IMR-90 (cell line): ENCODE data around the gene INO80D. TPM values are rescaled to one million over a fixed set of nuclear protein-coding genes. Genes with fewer than 3 reads are reported as not detected.

ENCODE experiments used
- ATAC-seq: fragments of 200-7000 bp; cut with Tn5 transposase; 2 replicates; pipeline ENCODE4 v1.9.1; 2020; ENCODE audit warnings: low read depth, mild to moderate bottlenecking, moderate library complexity
- BruUV-seq: library from RNA; stranded (reverse); fragments of 400-500 nt; replicated peaks from 2 replicates; lab custom pipeline; 2021; lab: Mats Ljungman, UMichigan
- CTCF ChIA-PET: fragments of 300-600 bp; formaldehyde crosslinking; extraction: SDS; loops from one replicate; lab custom pipeline; 2021; ENCODE audit warnings: antibody characterized with exemption; lab: Yijun Ruan, JAX
- POLR2A ChIA-PET: fragments of 300-600 bp; sonication (Branson Sonifier 250); formaldehyde crosslinking; loops from one replicate; lab custom pipeline; 2022; ENCODE audit warnings: antibody characterized with exemption; ENCODE audit not compliant: unreplicated experiment; lab: Charles Lee
- DNase-seq: peaks from one replicate; pipeline ENCODE4 v3.0.0; 2013
- H2AFZ ChIP-seq: replicated peaks from 2 replicates; pipeline ENCODE3; 2013; ENCODE audit warnings: low read length, mild to moderate bottlenecking; ENCODE audit not compliant: poor library complexity
- H2AK5ac ChIP-seq: 2 replicates; pipeline ENCODE4 v1.6.1; 2013; ENCODE audit warnings: low read depth, low read length, inconsistent platforms
- H2AK9ac ChIP-seq: replicated peaks from 2 replicates; pipeline ENCODE3; 2013; ENCODE audit warnings: mild to moderate bottlenecking, low read depth, low read length, moderate library complexity; ENCODE audit not compliant: poor library complexity
- H2BK120ac ChIP-seq: 2 replicates; pipeline ENCODE4 v1.6.1; 2013; ENCODE audit warnings: low read depth, low read length, inconsistent platforms
- H2BK15ac ChIP-seq: 3 replicates; pipeline ENCODE4 v1.6.1; 2013; ENCODE audit warnings: low read depth, low read length, inconsistent platforms
- H2BK20ac ChIP-seq: 2 replicates; pipeline ENCODE4 v1.6.1; 2013; ENCODE audit warnings: low read depth, mild to moderate bottlenecking, inconsistent platforms, low read length, moderate library complexity
- H2BK5ac ChIP-seq: 2 replicates; pipeline ENCODE4 v1.6.1; 2013; ENCODE audit warnings: mild to moderate bottlenecking, low read depth, low read length, inconsistent platforms; ENCODE audit not compliant: poor library complexity, severe bottlenecking
- H3K14ac ChIP-seq: replicated peaks from 2 replicates; pipeline ENCODE4 v1.6.1; 2013; ENCODE audit warnings: low read depth, low read length, inconsistent platforms
- H3K18ac ChIP-seq: 2 replicates; pipeline ENCODE4 v1.6.1; 2013; ENCODE audit warnings: low read depth, low read length, control low read depth
- H3K23ac ChIP-seq: 2 replicates; pipeline ENCODE4 v1.6.1; 2013; ENCODE audit warnings: low read depth, low read length, inconsistent platforms
- H3K27ac ChIP-seq: 2 replicates; pipeline ENCODE4 v1.5.1; 2013; ENCODE audit warnings: mild to moderate bottlenecking, control low read depth, low read length; ENCODE audit not compliant: insufficient read depth
- H3K27me3 ChIP-seq: 2 replicates; pipeline ENCODE4 v1.6.1; 2013; ENCODE audit warnings: low read length; ENCODE audit not compliant: control insufficient read depth, insufficient read depth
- H3K36me3 ChIP-seq: 2 replicates; pipeline ENCODE4 v1.6.1; 2013; ENCODE audit warnings: low read length, mixed read lengths; ENCODE audit not compliant: control insufficient read depth, insufficient read depth
- H3K4ac ChIP-seq: 2 replicates; pipeline ENCODE4 v1.6.1; 2013; ENCODE audit warnings: low read depth, low read length, inconsistent platforms
- H3K4me1 ChIP-seq: 2 replicates; pipeline ENCODE4 v1.6.1; 2013; ENCODE audit warnings: low read length, mixed read lengths; ENCODE audit not compliant: control insufficient read depth, insufficient read depth
- H3K4me2 ChIP-seq: 2 replicates; pipeline ENCODE4 v1.6.1; 2013; ENCODE audit warnings: low read depth, mild to moderate bottlenecking, control low read depth, low read length, moderate library complexity
- H3K4me3 ChIP-seq: 2 replicates; pipeline ENCODE4 v1.5.1; 2013; ENCODE audit warnings: low read depth, mild to moderate bottlenecking, control low read depth, low read length, moderate library complexity; ENCODE audit not compliant: insufficient read depth
- H3K56ac ChIP-seq: 2 replicates; pipeline ENCODE4 v1.6.1; 2013; ENCODE audit warnings: low read length, inconsistent platforms; ENCODE audit not compliant: insufficient read depth; ENCODE audit errors: extremely low read depth
- H3K79me1 ChIP-seq, 2 experiments: 2 replicates each; pipeline ENCODE4 v1.6.1; 2013; ENCODE audit warnings: low read length in 2 of 2, inconsistent platforms in 1 of 2, low read depth in 1 of 2
- H3K9ac ChIP-seq: 2 replicates; pipeline ENCODE4 v1.6.1; 2013; ENCODE audit warnings: low read depth, low read length, control low read depth
- H3K9me1 ChIP-seq: 2 replicates; pipeline ENCODE4 v1.6.1; 2013; ENCODE audit warnings: low read length, inconsistent platforms; ENCODE audit not compliant: insufficient read depth
- H3K9me3 ChIP-seq: 2 replicates; pipeline ENCODE4 v1.6.1; 2013; ENCODE audit warnings: low read length; ENCODE audit not compliant: control insufficient read depth, insufficient read depth
- H4K20me1 ChIP-seq: 2 replicates; pipeline ENCODE4 v1.6.1; 2013; ENCODE audit warnings: low read length, inconsistent platforms; ENCODE audit not compliant: insufficient read depth
- H4K5ac ChIP-seq: 2 replicates; pipeline ENCODE4 v1.6.1; 2013; ENCODE audit warnings: mild to moderate bottlenecking, low read depth, low read length, control low read depth
- H4K8ac ChIP-seq, 2 experiments: 2 replicates each; pipeline ENCODE4 v1.6.1; 2013; ENCODE audit warnings: low read depth in 2 of 2, low read length in 2 of 2, control low read depth in 1 of 2, inconsistent platforms in 1 of 2
- H4K91ac ChIP-seq: 2 replicates; pipeline ENCODE4 v1.6.1; 2013; ENCODE audit warnings: low read depth, low read length, inconsistent platforms; ENCODE audit not compliant: insufficient read depth
- BHLHE40 ChIP-seq: fragments of 150-350 bp; IDR thresholded peaks from 2 replicates; pipeline ENCODE4 v1.6.1; 2016; ENCODE audit warnings: mild to moderate bottlenecking, low read depth, low read length
- CEBPB ChIP-seq: IDR thresholded peaks from 2 replicates; pipeline ENCODE4 v1.6.1; 2012; ENCODE audit warnings: low read depth, low read length, improper control_type of control experiment
- MAZ ChIP-seq: IDR thresholded peaks from 2 replicates; pipeline ENCODE4 v1.6.1; 2012; ENCODE audit warnings: low read depth, mild to moderate bottlenecking, low read length, improper control_type of control experiment, moderate library complexity, borderline replicate concordance
- NFE2L2 ChIP-seq: fragments of 150-350 bp; IDR thresholded peaks from 2 replicates; pipeline ENCODE4 v1.6.1; 2016; ENCODE audit warnings: low read depth, mild to moderate bottlenecking, low read length
- RAD21 ChIP-seq: IDR thresholded peaks from 2 replicates; pipeline ENCODE4 v1.6.1; 2012; ENCODE audit warnings: low read length, improper control_type of control experiment
- RFX5 ChIP-seq: IDR thresholded peaks from 2 replicates; pipeline ENCODE4 v1.8.0; 2012; ENCODE audit warnings: low read depth, mild to moderate bottlenecking, low read length, moderate library complexity
- WGBS, 2 experiments: methylation state at CpG; one replicate each; pipeline versions ENCODE4 v1.1.5 to v1.1.7; 2013; ENCODE audit warnings: missing lambda C conversion rate in 2 of 2; ENCODE audit not compliant: insufficient read length in 1 of 2; ENCODE audit errors: extremely low coverage in 2 of 2; 5-methylcytosine and 5-hydroxymethylcytosine counted together
- dilution Hi-C: fragments of 300-500 bp; cut with HindIII; formaldehyde crosslinking; loops from one replicate; pipeline ENCODE4 v1.14.3; 2018; ENCODE audit warnings: low sequenced_read_pairs; ENCODE audit not compliant: unreplicated experiment
- in situ Hi-C: fragments of 300-500 bp; cut with MboI; formaldehyde crosslinking; loops from 3 replicates; pipeline ENCODE4 v1.14.3; 2019; ENCODE audit warnings: low sequenced_read_pairs, inconsistent platforms, mixed read lengths
- intact Hi-C: fragments of 100-400 bp; cut with micrococcal nuclease; formaldehyde crosslinking; loops from 2 replicates; pipeline ENCODE4 v1.10.0; 2022
- polyA plus RNA-seq, 3 experiments: library from polyadenylated mRNA; depleted of rRNA; stranded (reverse); fragments of >200 nt; gene quantifications; 2 replicates each; pipeline ENCODE4 v1.2.3, GENCODE V29; 2012; ENCODE audit warnings: low replicate concordance in 1 of 3
- total RNA-seq: library from RNA; depleted of rRNA; stranded (reverse); fragments of >200 nt; gene quantifications from 2 replicates; pipeline ENCODE4 v1.2.3, GENCODE V29; 2012
- TF ChIP-seq, protein P1 (sequence below): fragments of 150-350 bp; IDR thresholded peaks from 2 replicates; pipeline ENCODE4 v1.6.1; 2017; ENCODE audit warnings: mild to moderate bottlenecking, antibody characterized with exemption, low read length, low read depth

The INO80D gene
- total and polyA plus RNA-seq, 2 of the 4 experiments (the other 2 are of a cell fraction): 0.79 to 4.5 TPM

DNA sequence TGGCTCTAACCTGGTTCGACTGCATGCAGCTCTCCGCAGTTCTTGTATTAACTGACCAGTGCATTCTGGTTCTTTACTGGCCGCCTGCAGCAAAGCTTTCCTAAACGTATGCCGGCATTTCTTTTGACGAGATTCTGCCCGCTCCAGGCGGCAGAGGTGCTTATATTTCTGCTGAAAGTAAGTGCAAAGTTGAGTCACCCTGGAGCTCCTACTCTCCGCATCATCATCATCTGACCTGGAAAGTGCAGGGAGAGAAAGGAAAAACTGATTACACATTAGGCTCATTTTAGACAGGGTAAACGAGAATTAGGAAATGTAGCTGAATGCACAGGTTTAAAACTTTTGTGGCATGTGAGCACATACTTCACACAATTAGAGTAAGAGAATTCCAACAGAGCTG, 57.9 kb downstream of the INO80D start:
- Histone ChIP-seq H3K4me3 (no peak overlapping the region), H3K4me2 (no peak overlapping the region), H3K56ac (no peak overlapping the region), H3K27me3 (no peaks in the 10 kb centered on the region), H3K14ac (no peak overlapping the region), H3K9ac (no peak overlapping the region), H4K8ac (no peak overlapping the region), H2BK5ac (no peak overlapping the region), H2AK9ac (no peak overlapping the region), H2AK5ac (no peak overlapping the region), H4K5ac (no peak overlapping the region), H2BK15ac (no peak overlapping the region), H3K79me1 (peaks cover 14 to 27% of the 10 kb centered on the region in 2 experiments), H4K91ac (no peak overlapping the region), H3K4me1 (peaks cover 1% of the 10 kb centered on the region; the same call in 1 of the 2 replicates), H2BK120ac (no peak overlapping the region), H2AFZ (no peak overlapping the region), H3K18ac (no peak overlapping the region), H3K4ac (no peak overlapping the region), H3K23ac (no peak overlapping the region), H4K20me1 (no peaks in the 10 kb centered on the region; the same call in 1 of the 2 replicates), H3K27ac (no peak overlapping the region), H3K36me3 (peaks cover 6% of the 10 kb centered on the region), H3K9me1 (no peaks in the 10 kb centered on the region; the same call in 1 of the 2 replicates), H2BK20ac (no peak overlapping the region), H3K9me3 (peaks cover 3% of the 10 kb centered on the region)
- dilution Hi-C loops: no loop called here
- ATAC-seq (no peak), DNase-seq (peak; percentile 11)
- intact Hi-C loops: no loop called here
- TF ChIP-seq BHLHE40: no peak
- TF ChIP-seq RFX5: no peak
- no peak for TF ChIP-seq MAZ
- TF ChIP-seq NFE2L2: no peak
- TF ChIP-seq RAD21: no peak
- no peak for TF ChIP-seq CEBPB
- TF ChIP-seq, protein P1, sequence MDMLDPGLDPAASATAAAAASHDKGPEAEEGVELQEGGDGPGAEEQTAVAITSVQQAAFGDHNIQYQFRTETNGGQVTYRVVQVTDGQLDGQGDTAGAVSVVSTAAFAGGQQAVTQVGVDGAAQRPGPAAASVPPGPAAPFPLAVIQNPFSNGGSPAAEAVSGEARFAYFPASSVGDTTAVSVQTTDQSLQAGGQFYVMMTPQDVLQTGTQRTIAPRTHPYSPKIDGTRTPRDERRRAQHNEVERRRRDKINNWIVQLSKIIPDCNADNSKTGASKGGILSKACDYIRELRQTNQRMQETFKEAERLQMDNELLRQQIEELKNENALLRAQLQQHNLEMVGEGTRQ: no peak
- in situ Hi-C loops: no loop called here
- BruUV-seq: no TSS peak
- ChIA-PET POLR2A (interaction anchor here (0.5 kb wide), 1 partner anchor 132 kb away, joined by 6 read pairs; the partner anchor contains the start of gene EEF1B2), CTCF (interaction anchor here (0.8 to 1.3 kb wide), 3 partner anchors 24 to 1218 kb away, joined by 3 to 6 read pairs (median 4); no protein-coding TSS in a partner anchor)
- WGBS, 2 experiments: 100% methylated on average over 4 of the region's 10 CpGs; no CpG with 5 or more reads in 1 of the 2 experiments
